Measurements from ENCODE around the gene CACNA1C.

CACNA1C gene

DNA sequence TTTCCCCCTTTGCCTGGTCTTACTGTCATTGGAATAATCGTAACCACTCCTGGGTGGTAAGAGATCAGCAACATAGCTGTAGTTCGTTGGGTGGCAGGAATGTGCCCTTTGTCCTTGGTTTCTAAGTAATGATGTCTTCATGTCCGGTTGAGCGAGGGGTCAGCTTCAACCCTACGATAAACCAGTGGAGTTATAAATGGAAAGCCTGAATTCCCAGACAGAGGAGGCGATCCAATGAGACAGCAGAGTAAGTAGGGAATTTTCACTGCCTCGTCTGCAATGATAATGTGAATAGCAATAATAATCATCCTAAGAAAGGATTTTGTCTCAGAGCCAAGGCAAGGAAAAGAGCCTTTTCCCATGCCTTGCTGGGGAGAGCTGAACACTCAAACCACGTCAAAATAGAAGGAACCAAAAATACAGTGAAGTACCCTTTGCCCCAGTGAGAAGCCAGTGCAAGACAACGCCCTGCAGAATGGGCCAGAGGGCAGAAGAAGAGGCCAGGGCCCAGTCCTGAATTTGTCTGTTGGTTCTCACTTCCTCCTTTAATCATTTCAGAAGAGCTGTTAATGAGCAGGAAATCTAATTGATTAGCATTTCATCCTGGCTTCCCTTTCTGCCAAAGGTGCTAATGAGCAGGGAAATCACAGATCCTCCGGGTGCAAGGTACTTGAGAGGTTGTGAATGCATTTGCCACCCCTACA, 330.7 kb downstream of the CACNA1C start:
- H3K4me3 ChIP-seq (ENCODE audit: low read depth, low read length): no peak overlapping the region
- DNase-seq (ENCODE audit: low read depth): no peak

DNA sequence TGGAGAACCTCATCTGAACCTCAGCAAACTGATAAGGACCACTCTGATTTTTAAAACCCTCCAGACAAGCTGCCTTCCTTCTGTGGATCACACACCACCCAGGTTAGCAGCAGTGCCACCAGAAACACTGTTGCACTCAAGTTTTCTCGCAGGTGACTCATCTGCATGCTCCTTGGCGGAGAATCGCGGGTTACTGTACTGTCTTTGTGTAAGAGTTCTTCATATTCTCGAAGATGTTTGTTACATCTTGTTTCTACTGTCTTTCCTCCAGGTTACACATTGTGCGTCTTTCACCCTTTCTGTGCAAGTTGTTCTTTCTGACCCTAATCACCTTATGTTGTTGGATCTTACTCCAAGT, 331.2 kb downstream of the CACNA1C start:
- no peak for DNase-seq (ENCODE audit: low read depth)
- H3K4me3 ChIP-seq (ENCODE audit: low read depth, low read length): no peak overlapping the region

DNA sequence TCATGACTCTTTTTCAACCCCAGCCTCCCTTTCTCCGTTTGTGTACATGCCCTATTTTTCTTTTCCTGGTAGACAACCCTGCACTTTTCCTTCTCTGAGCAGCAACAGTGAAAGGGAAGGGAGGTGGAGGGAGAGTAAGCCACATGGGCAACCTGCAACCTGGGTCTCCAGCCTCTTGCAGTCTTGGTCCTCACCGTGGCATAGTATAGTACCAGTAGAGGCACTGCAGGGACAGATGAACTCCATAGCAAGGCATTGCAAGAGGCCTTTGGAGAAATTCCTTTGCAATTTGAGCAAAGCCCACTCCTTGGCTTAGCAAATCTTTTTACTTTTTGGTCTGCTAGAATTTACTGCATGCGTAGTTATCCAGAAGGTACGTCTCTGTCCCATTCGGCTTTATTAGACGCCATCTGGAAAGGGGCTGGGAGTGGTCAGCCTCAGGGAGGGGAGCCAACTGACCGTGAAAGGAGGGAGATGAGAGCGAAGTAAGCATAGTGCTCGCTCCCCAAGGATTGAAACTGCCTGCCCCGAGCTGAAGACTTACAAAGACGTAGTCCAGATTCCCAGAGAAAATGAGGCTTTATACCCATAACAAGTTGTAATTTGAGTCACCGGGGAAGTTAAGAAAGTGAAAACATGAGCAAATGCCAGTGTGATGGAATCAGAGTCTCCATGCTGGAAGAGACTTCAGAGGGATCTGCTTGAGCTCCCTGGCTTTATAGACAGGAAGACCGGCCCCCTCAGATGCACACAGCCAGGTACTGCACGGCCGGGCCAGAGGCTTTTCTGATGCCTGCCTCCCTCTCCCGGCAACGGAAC, 332.0 kb downstream of the CACNA1C start:
- DNase-seq (ENCODE audit: low read depth): peak; percentile 68
- H3K4me3 ChIP-seq (ENCODE audit: low read depth, low read length): peak overlapping the region; percentile 3

DNA sequence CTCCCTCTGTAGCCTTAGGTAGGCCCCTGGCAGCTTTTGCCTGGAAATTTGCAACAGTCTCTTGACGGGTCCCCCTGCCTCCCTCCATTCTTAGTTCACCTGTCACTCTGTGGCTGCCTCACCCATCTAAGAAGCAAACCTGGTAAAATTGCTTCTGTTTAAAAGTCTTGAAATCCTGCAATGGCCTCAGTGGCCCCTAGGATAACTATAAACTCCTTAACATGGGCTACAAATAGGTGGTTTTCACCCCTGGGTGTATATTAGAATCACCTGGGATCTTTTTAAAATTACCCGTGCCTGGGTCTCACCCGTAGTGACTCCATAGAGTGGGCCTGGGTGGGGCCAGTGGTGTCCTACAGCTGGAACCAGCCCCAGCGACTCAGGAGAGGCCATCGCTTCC, 332.7 kb downstream of the CACNA1C start:
- no peak for DNase-seq (ENCODE audit: low read depth)
- H3K4me3 ChIP-seq (ENCODE audit: low read depth, low read length): no peak overlapping the region

DNA sequence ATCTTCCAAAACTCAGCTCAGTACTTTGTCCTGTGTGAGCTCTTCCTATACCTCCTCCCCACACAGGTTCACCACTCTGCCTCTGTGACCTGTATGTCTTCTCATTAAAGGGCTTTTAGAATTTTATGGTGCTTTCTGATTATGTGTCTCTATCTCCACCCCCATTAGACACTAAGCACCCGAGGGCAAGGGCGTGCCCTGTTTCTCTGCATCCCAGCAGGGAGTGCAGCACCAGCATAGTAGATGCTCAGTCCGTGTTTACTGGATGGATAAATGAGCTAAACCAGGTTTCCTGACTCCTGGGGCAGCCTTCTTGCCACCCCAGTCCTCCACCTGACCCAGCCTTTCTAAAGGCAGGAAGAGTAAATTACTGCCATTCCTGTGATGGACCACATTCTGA, 333.8 kb downstream of the CACNA1C start:
- DNase-seq (ENCODE audit: low read depth): no peak
- no peak overlapping the region for H3K4me3 ChIP-seq (ENCODE audit: low read depth, low read length)

DNA sequence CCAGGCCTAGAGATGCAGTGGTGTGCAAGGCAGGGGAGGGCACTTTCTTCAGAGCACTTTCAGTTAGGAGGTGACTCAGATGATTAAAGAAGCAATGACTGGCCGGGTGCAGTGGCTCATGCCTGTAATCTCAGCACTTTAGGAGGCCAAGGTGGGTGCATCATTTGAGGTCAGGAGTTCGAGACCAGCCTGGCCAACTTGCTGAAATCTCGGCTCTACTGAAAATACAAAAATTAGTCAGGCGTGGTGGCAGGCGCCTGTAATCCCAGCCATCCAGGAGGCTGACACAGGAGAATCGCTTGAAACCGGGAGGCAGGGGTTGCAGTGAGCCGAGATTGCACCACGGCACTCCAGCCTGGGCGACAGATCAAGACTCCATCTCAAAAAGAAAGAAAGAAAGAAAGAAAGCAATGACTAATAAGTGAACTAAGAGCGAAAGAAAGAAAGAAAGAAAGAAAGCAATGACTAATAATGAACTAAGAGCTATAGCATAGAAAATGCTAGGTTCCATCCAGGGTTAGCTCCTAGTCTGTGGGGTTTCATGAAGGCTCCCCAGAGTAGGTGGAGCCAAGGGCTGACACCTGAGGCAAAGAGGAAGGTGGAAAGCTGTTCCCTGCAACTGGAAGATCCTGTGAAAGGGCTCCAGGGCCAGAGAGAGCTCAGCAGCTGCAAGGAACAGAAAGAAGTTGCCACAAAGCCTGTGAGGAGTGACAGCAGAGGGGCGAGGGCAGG, 334.5 kb downstream of the CACNA1C start:
- H3K4me3 ChIP-seq (ENCODE audit: low read depth, low read length): no peak overlapping the region
- DNase-seq (ENCODE audit: low read depth): no peak

DNA sequence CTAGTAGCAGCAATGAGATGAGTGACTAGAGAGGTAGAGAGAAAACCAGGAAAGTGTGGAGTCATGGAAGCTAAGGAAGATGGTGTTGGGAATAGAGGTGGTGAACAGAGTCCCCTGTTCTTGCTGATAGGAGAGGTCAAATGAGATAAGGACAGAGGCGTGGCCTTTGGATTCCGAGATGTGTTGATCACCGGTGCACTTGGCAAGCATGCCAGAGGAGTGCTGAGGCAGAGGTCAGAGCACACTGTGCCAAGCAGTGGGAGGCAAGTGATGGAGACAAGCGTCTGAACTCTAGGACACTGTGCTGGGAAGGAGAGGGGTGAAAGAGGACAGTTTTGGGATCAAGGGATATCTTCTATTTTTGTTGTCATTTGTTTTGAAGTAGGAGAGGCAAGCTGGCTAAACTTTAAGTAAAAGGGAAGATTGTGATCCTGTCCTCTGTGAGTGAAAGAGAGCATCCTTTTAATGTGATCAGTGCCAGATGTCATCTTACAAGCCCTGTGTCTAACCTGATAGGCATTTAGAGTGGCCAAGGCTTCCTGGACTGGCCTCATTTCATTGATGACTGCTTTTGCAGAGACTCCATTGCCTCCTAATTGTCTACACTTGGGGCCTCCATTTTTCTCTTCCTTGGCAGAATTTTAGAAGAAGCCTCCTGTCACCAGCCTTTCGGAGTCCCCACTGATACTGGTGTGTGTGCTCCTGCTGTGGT, 336.4 kb downstream of the CACNA1C start:
- DNase-seq (ENCODE audit: low read depth): no peak
- no peak overlapping the region for H3K4me3 ChIP-seq (ENCODE audit: low read depth, low read length)

DNA sequence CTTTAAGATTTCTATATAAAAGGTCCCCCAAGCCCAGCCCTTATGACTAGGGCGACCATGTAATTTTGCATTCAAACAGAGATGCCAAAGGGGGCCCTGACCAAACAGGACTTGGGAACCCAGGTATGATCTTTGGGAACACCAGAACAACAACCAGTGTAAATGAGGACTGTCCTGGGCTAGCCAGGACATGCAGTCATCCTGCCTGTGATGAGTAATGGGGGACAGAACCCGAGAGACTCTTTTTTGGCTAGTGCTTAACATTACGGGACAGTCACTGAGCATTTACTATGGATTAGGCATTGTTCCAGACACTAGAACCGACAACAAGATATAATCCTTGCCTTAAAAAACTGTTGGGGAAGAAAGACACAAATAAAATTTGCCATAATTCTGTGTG, 337.3 kb downstream of the CACNA1C start:
- H3K4me3 ChIP-seq (ENCODE audit: low read depth, low read length): no peak overlapping the region
- no peak for DNase-seq (ENCODE audit: low read depth)

DNA sequence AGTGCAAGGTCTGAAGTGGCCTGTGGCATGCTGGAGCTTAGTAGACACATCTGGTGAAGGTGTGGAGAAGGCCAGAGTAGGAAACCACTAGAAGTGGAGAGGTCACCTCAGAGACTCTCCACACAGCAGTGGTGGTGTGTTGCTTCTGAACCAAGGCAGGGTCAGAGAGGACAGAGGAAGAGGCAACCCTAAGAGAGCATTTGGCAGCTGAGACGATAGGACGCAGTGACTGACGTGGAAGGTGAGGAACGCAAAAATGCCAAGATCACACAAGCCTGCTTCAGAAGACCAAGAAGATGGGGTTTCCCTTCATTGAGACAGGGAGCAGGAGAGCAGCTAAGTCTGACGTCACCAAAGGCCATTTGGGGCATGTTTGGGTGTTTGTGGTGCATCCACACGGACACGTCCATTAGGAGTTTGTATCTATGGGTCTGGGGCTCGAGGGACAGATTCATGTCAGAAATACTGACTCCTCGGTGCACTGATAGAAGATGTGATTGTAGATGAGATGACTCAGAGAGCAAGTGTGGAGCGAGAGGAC, 338.1 kb downstream of the CACNA1C start:
- DNase-seq (ENCODE audit: low read depth): no peak
- H3K4me3 ChIP-seq (ENCODE audit: low read depth, low read length): no peak overlapping the region

DNA sequence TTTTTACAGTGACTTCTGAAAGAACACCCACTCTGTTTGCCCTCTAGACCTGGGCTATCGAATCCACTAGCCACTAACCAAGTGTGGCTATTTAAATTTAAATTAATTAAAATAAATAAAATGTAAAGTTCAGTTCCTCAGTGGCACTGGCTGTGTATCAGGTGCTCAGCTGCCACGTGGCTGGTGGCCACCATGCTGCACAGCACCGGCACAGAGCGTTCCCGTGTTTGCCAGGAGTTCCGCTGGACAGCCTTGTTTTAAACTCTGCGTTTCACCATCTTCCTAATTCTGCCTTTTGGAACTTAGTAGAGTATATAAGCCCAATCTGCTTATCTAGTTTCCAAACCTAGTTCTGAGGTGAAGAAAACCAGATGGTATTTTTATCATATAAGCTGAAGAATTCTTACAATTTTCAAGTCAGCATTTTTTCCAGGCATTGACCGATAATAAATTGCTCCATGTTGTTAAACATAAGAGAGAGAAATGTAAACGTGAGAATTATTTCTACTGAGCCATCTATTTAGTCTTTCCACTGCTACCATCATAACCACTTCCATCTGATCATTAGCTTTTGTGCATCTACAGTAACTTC, 339.0 kb downstream of the CACNA1C start:
- no peak overlapping the region for H3K4me3 ChIP-seq (ENCODE audit: low read depth, low read length)
- no peak for DNase-seq (ENCODE audit: low read depth)

DNA sequence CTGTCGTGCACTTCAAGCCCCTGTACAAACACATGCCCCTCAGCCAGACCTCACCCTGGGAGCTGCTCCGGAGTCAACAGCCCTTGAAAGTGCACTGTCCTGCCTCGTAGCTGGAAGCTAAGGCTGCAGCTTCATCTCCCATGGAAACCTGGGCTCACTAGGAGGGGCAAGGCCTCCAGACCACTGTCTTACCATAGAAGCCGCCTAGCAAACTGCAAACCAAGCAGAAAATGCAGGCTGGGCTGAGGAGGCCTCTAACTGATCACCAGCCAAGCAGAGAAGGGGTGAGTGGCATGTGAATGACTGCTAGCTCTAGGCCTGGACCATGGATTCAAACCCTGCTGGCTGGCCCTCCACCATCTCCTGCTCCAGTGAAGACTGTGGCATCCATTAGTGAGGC, 340.2 kb downstream of the CACNA1C start:
- no peak for DNase-seq (ENCODE audit: low read depth)

DNA sequence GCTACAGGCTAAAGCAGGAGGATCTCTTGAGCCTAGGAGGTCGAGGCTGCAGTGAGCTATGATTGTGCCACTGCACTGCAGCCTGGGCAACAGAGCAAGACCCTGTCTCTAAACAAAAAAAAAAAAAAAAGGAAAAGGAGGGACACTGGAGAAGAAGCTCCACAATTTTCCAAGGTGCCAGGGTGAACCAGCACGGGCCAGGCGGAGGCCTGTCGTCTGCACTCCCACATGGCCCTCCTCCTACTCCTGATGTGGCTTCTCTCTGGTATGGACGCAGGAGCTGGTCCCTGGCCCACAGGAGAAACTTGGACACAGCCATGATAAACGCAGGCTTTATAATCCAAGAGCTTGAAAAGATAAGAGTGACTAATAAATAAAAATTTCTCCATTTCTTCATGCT, 341.2 kb downstream of the CACNA1C start:
- no peak overlapping the region for H3K4me3 ChIP-seq (ENCODE audit: low read depth, low read length)
- no peak for DNase-seq (ENCODE audit: low read depth)

More for the DNA sequence above, 340.2 kb downstream of the CACNA1C start:
- H3K4me3 ChIP-seq (ENCODE audit: low read depth, low read length): no peak overlapping the region

DNA sequence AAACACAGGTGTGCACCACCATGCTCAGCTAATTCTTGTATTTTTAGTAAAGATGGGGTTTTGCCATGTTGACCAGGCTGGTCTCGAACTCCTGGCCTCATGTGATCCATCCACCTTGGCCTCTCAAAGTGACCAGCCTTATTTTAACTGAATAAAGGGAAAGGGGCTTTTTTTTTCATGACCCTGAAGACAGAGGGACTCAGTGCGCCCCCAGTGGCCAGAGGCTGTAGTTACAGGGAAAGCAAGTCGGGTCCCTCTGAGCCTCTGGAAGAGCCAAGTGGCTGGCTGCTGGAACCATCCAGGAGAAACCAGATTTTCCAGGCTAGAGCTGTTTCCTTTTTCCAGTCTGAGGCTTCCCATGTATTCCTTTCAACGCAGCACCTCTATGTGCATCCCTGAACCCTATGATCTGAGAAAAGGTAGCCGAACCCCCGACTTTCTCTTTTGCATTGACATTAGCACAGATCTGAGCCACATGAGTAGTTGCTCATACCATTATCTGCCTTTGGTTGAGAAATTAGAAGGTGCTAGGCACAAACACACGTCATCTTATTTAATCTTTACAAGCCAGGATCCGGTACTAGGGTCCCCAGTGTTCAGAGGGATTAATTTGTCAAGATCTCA, 342.7 kb downstream of the CACNA1C start:
- no peak overlapping the region for H3K4me3 ChIP-seq (ENCODE audit: low read depth, low read length)
- DNase-seq (ENCODE audit: low read depth): no peak

DNA sequence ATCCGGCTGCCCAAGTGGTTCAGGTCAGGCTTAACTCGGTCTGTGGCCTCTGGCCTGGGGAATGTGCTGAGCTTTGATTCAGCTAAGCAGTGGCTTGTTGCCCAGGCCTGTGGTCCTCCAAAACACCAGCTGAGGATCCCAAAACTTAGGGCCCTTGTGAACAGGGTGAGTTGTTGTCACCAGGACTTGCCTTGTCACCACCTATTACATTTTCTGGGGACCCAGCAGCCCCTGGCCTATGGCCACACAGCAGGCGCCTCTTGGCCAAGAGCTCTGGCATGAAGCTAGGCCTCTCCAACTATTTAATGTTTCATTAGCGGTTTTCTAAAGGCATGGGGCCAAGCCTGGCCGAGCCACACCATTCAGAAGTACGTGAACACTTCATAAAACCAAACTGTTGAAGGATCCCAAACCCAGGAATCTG, 343.7 kb downstream of the CACNA1C start:
- no peak overlapping the region for H3K4me3 ChIP-seq (ENCODE audit: low read depth, low read length)
- DNase-seq (ENCODE audit: low read depth): no peak

DNA sequence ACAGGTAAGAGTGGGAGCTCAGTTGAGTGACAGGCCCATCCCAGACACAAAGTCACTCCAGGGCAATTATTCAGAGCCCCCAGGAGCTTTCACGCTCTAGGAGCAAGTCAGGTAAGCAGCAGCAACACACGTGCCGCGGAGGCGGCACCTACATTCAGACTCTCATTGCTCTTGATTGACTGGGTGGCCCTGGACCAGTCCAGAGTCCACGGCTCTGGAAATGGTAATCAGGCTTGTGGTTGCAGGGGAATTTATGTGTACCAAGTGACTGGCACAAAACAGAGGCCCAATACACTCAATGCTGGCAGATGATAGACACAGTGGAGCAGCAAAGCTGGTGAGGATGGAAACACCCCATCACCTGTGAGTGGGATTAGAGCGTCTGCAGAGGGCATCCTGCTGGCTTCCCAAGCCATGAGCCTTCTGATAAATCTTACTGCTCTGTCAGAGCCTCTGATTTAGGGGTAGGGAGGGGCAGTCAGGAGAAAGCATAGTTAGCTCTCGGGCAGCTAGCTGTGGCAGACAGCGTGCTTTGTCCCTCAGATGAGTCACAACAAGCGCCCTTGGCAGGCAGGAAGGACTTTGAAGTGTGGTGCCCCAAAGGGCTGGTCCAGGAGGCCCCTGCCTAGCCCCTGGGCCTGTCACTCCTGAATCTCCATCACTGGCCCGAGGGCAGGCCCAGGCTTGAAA, 344.7 kb downstream of the CACNA1C start:
- H3K4me3 ChIP-seq (ENCODE audit: low read depth, low read length): no peak overlapping the region
- DNase-seq (ENCODE audit: low read depth): no peak

DNA sequence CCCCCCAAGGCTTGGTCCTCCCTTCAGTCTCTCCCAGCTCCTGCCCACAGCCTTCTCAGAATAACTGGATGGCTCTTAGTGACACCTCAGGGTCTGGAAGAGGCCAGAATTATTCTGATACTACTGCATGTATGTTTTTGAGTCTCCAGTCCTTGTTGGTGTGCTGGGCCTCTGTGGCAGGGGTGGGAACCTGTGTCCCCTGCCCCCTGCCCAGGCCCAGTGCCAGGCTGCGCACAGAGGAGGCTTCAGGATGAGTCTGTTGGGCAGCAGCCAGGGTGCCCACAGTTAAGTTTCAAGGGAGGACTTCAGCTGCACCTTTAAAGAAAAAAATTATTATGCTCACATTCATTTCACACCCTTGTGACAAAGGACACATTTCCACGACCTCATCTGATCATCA, 348.3 kb downstream of the CACNA1C start:
- DNase-seq (ENCODE audit: low read depth): no peak
- no peak overlapping the region for H3K4me3 ChIP-seq (ENCODE audit: low read depth, low read length)

DNA sequence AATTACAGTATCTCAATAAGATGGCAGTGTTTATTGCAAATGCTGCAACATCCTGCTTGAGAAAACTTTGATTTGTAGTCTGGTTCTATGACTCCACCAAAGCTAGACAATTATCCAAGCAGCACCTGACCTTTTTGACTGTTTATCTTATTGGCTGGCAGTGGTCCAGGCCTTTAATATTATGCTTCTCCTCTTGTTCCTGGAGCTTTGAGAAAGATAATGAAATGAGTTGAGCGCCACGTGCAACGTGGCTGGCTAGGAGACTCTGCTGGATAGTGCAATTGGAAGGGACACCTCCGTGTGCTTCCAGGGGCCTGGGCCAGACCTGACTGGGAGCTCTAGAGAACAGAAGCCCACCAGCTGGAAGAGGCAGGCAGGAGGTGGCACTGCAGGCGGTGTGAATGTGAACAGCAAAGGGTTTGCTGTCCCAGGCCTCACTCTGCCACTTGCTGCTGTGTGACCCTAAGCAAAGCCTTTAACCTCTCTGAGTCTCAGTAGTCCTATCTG, 349.3 kb downstream of the CACNA1C start:
- H3K4me3 ChIP-seq (ENCODE audit: low read depth, low read length): no peak overlapping the region
- no peak for DNase-seq (ENCODE audit: low read depth)

Data from skeletal muscle cell (primary cell).